Measurements from ENCODE around the gene MED15. TPM values are rescaled to one million over a fixed set of nuclear protein-coding genes. Genes with fewer than 3 reads are reported as not detected.

The MED15 gene
- total RNA-seq, 1 donor from 2014 or later: 51.9 TPM

DNA sequence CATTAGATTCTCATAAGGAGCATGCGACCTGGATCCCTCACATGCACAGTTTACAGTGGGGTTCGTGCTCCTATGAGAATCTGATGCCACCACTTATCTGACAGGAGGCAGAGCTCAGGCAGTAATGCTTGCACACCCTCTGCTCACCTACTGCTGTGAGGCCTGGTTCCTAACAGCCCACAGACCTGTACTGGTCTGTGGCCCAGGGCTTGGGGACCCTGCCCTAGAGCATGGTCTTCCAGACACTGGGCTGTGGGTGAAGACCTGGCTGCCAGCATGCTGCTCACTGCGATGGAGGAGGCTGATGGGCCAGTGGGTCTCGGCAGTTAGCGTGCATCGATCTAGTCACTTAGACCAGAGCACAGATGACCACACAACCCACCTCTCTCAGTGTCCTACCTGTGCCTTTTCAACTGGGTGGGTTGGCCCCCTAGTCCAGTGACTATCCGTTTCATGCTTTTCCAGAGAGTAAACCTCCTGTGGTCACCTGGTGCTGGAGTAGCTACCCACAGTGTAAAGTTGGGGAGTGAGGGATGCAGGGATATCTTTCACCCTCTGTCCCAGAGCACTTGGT, 21.1 kb downstream of the MED15 start:
- no peak for DNase-seq (ENCODE audit: low read depth)
- TF ChIP-seq, protein P1, sequence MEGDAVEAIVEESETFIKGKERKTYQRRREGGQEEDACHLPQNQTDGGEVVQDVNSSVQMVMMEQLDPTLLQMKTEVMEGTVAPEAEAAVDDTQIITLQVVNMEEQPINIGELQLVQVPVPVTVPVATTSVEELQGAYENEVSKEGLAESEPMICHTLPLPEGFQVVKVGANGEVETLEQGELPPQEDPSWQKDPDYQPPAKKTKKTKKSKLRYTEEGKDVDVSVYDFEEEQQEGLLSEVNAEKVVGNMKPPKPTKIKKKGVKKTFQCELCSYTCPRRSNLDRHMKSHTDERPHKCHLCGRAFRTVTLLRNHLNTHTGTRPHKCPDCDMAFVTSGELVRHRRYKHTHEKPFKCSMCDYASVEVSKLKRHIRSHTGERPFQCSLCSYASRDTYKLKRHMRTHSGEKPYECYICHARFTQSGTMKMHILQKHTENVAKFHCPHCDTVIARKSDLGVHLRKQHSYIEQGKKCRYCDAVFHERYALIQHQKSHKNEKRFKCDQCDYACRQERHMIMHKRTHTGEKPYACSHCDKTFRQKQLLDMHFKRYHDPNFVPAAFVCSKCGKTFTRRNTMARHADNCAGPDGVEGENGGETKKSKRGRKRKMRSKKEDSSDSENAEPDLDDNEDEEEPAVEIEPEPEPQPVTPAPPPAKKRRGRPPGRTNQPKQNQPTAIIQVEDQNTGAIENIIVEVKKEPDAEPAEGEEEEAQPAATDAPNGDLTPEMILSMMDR (conservative IDR thresholded peaks at IDR 0.05; ENCODE audit: low read depth, low read length): no peak
- no peak overlapping the region for H3K4me3 ChIP-seq (ENCODE audit: low read depth, low read length)

DNA sequence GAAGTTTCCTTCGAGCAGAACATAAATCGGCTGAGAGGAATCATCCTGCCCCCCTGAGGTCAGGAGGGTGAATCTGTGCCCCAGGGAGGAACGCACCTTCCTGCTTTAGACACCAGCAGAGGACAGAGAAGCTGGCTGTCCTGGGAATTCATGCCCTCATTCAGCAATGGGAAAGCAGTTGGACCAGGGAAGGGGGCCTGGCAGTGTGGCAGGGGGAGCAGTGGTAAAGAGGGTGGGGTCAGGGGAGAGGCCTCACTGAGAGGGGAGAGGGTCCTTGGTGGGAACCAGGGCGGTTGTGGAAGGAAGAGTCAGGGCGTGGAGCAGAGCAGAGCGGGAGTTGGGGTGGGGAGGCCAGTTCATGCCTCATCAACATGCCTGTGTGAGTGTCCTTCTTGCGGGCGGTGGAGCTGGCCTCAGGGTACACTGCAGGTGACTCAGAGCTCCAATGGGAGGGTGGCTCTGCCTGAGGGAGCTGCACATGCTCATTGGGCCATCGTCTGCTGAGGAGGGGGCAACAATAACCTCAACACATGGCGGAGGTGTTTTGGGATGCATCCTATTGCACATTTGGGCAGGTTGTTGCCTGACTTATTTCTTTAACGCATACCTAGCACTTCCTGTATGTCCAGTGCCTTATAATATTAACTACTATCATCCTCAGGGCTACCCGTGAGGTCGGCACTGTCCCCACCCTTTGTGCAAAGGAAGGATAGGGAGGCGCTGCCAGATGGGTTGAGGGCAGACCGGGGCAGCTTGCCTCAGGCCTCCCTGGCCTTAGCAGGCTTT, 23.2 kb downstream of the MED15 start:
- DNase-seq (ENCODE audit: low read depth): no peak
- H3K4me3 ChIP-seq (ENCODE audit: low read depth, low read length): no peak overlapping the region
- TF ChIP-seq, protein P1 (conservative IDR thresholded peaks at IDR 0.05; ENCODE audit: low read depth, low read length): no peak

DNA sequence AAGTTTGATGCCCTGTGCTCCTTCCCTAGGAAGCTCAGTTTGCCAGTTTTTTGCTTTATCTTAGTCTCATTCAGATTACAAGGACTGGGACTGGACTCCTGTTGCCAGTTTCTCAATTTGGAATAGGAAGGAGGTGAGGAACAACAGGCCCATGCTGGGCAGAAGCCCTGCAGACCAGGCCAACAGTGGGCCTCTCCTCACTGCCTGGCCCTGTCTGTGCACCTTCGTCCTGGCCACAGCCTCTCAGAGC, 23.7 kb downstream of the MED15 start:
- H3K4me3 ChIP-seq (ENCODE audit: low read depth, low read length): no peak overlapping the region
- TF ChIP-seq, protein P1 (conservative IDR thresholded peaks at IDR 0.05; ENCODE audit: low read depth, low read length): no peak
- DNase-seq (ENCODE audit: low read depth): no peak

DNA sequence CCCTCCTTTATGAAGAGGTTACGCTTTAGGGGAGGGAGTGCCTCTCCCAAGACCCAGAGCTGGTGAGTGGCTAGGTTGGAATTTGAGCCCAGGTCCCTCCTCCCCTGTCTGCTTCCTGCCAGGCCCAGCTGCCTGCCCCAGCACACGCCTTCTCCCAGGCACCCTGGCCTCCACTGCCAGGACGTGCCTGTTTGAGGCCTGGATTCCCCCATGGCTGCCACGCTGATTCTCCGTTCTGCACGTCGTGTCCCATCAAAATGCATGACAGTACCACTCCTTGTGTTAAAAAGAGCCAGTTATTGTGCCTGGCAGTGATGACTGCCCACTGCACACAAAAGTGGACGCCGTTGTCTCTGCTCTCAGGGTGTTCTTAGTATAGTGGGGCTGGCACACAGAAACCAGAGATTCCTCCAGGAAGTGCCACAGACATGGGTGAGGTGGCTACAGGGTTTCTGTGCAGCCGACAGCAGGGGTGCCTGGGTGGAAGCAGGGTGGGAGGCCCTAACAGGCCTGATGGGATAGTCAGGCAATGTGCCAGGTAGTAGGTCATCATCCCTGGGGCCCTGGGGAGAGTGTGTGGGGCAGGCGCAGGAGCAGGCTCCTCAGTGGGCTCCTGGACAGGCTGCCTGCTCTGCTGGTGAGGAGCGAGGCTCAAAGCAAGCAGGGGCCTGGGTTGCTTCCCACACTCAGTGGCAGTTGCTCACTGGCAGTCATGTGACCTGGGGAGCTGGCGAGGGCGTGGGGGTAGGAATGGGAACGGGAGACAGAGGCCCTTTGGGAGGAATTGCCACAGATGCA, 24.2 kb downstream of the MED15 start:
- DNase-seq (ENCODE audit: low read depth): no peak
- TF ChIP-seq, protein P1 (conservative IDR thresholded peaks at IDR 0.05; ENCODE audit: low read depth, low read length): no peak
- no peak overlapping the region for H3K4me3 ChIP-seq (ENCODE audit: low read depth, low read length)

DNA sequence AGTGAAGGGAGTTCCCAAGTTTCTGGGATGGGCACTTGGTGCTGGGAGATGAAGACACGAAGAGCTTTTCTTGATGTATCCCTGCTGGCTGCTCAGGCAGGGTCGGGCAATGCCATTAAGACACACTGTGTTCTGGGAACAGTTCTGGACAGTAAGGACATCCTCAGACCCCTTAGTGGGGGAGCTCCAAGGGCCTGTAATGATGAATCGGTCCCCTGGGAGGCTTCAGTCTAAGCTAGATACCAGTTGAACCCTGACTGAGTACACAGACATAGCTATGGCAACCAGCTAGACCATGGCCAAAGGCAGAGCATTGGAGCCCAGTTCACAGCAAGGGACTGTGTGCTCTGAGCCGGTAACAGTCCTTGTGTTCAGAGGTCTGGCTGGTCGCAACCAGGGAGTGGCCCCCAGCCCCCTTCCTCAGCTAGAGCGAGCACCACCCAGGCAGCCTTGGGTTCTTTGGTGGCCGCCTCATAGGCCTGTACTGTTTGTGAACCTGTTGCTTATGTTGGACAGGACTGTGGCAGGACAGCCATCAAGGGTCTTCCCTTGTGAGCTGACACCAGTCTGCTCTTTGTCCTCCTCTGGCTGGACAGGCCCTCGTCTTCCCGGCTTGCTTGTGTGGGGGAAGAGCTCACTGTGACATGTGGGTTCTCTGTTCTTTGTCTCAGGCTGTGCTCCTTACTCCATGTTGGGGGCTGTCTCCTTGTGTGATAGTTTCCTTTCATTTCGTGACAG, 25.0 kb downstream of the MED15 start:
- TF ChIP-seq, protein P1 (conservative IDR thresholded peaks at IDR 0.05; ENCODE audit: low read depth, low read length): no peak
- DNase-seq (ENCODE audit: low read depth): no peak
- no peak overlapping the region for H3K4me3 ChIP-seq (ENCODE audit: low read depth, low read length)

DNA sequence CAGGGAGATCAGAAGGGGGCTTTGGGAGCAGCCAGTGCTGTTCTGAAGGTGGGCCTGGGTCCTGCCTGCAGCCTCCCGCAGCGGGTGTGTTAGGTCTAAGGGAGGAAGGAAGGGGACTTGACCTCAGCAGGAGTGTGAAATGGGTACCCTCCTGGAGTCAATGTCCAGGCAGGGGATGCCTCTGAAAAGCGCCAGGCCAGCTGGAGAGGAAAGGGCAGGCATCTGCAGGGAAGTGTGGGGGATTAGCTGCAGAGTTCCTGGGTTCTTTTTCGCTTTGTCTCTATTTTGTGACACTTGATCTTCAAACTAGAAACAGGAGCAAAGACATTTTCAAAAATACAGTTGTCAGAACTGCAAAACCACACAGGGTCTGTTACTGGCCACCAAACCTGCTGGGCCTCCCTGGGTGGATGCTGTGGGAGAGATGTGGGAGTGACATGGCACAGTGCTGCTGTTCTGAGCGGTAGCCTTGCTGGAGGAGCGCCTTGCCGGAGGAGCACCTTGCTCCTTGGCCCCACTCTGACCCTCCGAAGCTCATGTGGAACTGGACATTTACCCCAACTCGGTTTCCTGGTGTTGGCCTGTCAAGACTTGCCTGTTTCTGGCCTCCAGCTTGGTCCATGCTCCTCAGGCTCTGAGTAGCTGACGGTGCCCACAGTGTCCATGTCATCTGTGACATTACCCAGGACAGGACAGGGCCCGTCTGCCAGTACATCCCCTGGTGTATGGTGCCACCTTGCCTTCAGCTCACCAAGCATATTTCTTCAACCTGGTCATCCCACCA, 25.9 kb downstream of the MED15 start:
- DNase-seq (ENCODE audit: low read depth): no peak
- no peak overlapping the region for H3K4me3 ChIP-seq (ENCODE audit: low read depth, low read length)
- TF ChIP-seq, protein P1 (conservative IDR thresholded peaks at IDR 0.05; ENCODE audit: low read depth, low read length): no peak
